AG04450 (cell line): ENCODE results near the gene PIPOX. TPM values are rescaled to one million over a fixed set of nuclear protein-coding genes. Genes with fewer than 3 reads are reported as not detected.

Source experiments
- CTCF ChIA-PET: fragments of 300-600, 350-600 bp; formaldehyde crosslinking; extraction: SDS; loops from one replicate; lab custom pipeline; 2022; ENCODE audit warnings: antibody characterized with exemption, inconsistent platforms; lab: Charles Lee
- POLR2A ChIA-PET: fragments of 350-600 bp; formaldehyde crosslinking; extraction: SDS; loops from one replicate; lab custom pipeline; 2021; ENCODE audit warnings: antibody characterized with exemption, inconsistent platforms; lab: Yijun Ruan, JAX
- DNase-seq: peaks from one replicate; pipeline ENCODE4 v3.0.0-alpha.2; 2011; ENCODE audit warnings: low read depth, low spot score
- H3K27ac ChIP-seq: one replicate; pipeline ENCODE4 v1.5.1; 2012; ENCODE audit warnings: low read depth, low read length, control low read depth
- H3K27me3 ChIP-seq: one replicate; pipeline ENCODE4 v1.6.0; 2012; ENCODE audit warnings: low read length; ENCODE audit not compliant: control insufficient read depth, insufficient read depth
- H3K4me3 ChIP-seq: 2 replicates; pipeline ENCODE4 v1.5.1; 2011; ENCODE audit warnings: mild to moderate bottlenecking, low read depth, low read length, control low read depth
- H3K9me3 ChIP-seq: 2 replicates; pipeline ENCODE4 v1.5.1; 2012; ENCODE audit warnings: low read length; ENCODE audit not compliant: control insufficient read depth, insufficient read depth
- polyA plus RNA-seq: library from polyadenylated mRNA; depleted of rRNA; stranded (reverse); fragments of >200 nt; gene quantifications from 2 replicates; pipeline ENCODE4 v1.2.3, GENCODE V29; 2011
- TF ChIP-seq, protein P1 (sequence below): IDR thresholded peaks from 2 replicates; pipeline ENCODE4 v1.5.1; 2011; ENCODE audit warnings: low read depth, low read length, control low read depth, inconsistent platforms

PIPOX gene
- polyA plus RNA-seq, 1 experiment = 0.79 TPM

DNA sequence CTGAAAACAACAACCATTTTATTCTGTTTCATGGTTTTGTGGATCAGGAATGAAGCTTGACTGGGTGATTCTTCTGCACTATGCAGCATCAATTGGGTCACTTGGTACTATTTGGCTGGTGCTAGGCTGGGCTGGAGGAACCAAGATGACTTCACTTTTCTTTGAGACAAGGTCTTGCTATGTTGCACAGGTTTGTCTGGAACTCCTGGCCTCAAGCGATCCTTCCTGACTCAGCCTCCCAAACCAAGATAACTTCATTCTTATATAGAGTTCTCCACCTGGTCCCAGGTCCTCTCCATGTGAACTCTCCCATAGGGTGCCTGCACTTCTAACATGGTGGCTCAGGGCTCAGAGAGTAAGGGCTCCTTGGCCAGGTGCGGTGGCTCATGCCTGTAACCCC, 1.9 kb upstream of the PIPOX start:
- ChIA-PET CTCF (no interaction called here), POLR2A (interaction anchor here (0.6 kb wide), 1 partner anchor 68 kb away, joined by 7 read pairs; no protein-coding TSS in a partner anchor)
- DNase-seq = no peak
- Histone ChIP-seq H3K27ac (no peak overlapping the region), H3K4me3 (no peak overlapping the region), H3K9me3 (no peaks in the 10 kb centered on the region), H3K27me3 (peaks cover 33% of the 10 kb centered on the region)
- TF ChIP-seq, protein P1, sequence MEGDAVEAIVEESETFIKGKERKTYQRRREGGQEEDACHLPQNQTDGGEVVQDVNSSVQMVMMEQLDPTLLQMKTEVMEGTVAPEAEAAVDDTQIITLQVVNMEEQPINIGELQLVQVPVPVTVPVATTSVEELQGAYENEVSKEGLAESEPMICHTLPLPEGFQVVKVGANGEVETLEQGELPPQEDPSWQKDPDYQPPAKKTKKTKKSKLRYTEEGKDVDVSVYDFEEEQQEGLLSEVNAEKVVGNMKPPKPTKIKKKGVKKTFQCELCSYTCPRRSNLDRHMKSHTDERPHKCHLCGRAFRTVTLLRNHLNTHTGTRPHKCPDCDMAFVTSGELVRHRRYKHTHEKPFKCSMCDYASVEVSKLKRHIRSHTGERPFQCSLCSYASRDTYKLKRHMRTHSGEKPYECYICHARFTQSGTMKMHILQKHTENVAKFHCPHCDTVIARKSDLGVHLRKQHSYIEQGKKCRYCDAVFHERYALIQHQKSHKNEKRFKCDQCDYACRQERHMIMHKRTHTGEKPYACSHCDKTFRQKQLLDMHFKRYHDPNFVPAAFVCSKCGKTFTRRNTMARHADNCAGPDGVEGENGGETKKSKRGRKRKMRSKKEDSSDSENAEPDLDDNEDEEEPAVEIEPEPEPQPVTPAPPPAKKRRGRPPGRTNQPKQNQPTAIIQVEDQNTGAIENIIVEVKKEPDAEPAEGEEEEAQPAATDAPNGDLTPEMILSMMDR = no peak

DNA sequence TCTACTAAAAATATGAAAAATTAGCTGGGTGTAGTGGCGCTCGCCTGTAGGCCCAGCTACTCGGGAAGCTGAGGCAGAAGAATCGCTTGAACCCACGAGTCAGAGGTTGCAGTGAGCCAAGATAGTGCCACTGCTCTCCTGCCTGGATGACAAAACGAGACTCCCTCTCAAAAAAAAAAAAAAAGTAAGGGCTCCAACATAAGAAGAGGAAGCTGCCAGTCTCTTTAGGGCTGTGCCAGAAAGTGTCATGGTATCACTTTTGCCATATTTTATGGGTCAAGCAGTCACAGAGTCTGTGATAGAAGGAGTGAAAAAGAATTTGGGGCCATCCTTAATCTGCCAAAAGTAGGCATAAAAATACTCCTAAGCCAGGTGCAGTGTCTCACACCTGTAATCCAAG, 1.4 kb upstream of the PIPOX start:
- H3K4me3 ChIP-seq = no peak overlapping the region
- CTCF ChIA-PET = no interaction called here

DNA sequence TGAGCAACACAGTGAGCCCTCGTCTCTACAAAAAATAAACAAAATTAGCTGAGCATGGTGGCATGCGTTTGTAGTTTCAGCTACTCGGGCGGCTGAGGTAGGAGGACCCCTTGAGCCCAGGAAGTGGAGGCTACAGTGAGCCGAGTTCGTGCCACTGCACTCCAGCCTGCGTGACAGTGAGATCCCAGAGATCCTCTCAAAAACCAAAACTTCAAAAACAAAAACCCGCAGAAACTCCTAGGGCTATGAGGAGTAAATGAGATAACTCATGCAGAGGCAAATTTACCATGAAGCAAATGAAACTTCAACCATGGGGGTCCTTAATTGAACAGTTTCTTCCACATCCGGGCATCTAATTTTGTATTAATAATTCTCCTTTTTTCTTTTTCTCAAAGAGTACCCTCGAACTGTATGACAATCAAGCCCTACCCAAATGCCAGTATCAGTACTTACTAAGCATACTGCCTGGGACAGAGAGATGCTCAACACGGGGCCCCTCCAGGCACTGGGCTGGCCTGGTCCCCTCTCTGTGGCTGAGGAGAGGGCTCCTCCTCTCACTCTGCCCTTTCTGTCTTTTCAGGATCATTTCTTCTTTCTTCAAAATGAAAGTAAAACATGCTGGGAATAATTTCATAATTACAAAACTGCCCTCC, 789 bp upstream of the PIPOX start:
- POLR2A ChIA-PET = no interaction called here
- no peak for DNase-seq
- H3K4me3 ChIP-seq = no peak overlapping the region

More for the DNA sequence above, 1.4 kb upstream of the PIPOX start:
- Histone ChIP-seq H3K27ac (no peak overlapping the region), H3K9me3 (no peaks in the 10 kb centered on the region), H3K27me3 (peaks cover 33% of the 10 kb centered on the region)
- DNase-seq = no peak
- TF ChIP-seq, protein P1 = no peak
- POLR2A ChIA-PET = no interaction called here

DNA sequence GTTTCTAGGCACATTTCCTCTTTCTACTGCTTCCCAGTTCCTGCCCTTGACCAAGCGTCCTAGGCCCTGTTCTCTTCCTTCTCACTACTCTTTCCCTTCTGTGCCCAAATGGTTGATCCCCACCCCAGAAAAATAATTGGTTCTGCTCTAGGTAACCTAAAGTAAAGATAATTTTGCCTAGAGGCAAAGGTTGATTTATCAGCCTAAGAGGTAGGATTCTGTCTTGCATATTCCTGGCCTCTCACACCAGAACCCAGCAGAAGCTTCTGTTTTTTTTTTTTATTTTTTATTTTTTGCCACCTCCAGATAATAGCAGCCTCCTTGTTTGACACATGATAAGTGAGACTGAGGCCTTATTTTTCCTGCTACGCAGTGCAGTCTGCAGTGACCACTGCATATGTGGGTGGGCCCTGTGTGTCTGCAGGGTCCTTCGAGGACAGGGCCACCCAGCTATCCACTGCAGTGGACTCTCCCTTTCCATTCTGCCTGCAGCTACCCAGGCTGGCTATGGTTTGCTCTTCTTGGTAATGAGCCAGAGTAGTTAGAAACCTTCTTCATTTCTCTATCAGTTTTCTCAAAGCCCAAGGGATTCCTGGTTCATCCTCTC, 701 bp downstream of the PIPOX start:
- Histone ChIP-seq H3K4me3 (no peak overlapping the region), H3K27me3 (peaks cover 31% of the 10 kb centered on the region), H3K9me3 (no peaks in the 10 kb centered on the region), H3K27ac (no peak overlapping the region)
- DNase-seq = no peak
- TF ChIP-seq, protein P1 = no peak
- ChIA-PET CTCF (no interaction called here), POLR2A (no interaction called here)

More for the DNA sequence above, 789 bp upstream of the PIPOX start:
- H3K27me3 ChIP-seq = peaks cover 34% of the 10 kb centered on the region
- H3K27ac ChIP-seq = no peak overlapping the region
- TF ChIP-seq, protein P1 = no peak
- CTCF ChIA-PET = no interaction called here
- no peaks in the 10 kb centered on the region for H3K9me3 ChIP-seq

DNA sequence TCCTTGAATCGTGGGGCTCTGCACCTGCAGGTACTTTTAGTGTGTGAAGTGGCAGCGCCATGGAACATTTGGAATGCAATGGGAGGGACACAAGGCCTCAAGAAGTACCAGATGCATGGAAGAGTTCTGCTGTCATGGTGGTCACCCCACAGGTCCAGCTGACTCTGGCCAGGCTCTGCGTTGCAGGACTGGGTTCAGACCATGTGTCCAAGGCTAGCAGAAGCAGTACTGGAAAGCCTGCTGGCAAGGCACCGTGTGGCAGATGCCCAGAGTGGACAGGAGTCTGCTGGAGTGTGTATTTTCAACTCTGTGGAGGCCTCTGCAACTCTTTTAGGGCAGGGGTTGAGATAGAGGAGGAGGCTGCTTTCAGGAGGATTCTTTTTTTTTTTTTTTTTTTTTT, 2.1 kb downstream of the PIPOX start:
- H3K9me3 ChIP-seq = no peaks in the 10 kb centered on the region
- no peak overlapping the region for H3K27ac ChIP-seq
- ChIA-PET CTCF (no interaction called here), POLR2A (no interaction called here)
- no peak overlapping the region for H3K4me3 ChIP-seq
- TF ChIP-seq, protein P1 = no peak
- no peak for DNase-seq
- H3K27me3 ChIP-seq = peaks cover 40% of the 10 kb centered on the region
